LNCAP (cell line): ENCODE results near the gene CHIA.

ENCODE experiments used
- CTCF ChIP-seq: fragments of 450-650 bp; IDR thresholded peaks from 2 replicates; pipeline ENCODE4 v1.5.1; 2017; ENCODE audit warnings: mild to moderate bottlenecking

CHIA gene

GRCh38 chr1:111253876-111254275 lies 36.8 kb upstream of the CHIA start:
- no peak for TF ChIP-seq CTCF

DNA sequence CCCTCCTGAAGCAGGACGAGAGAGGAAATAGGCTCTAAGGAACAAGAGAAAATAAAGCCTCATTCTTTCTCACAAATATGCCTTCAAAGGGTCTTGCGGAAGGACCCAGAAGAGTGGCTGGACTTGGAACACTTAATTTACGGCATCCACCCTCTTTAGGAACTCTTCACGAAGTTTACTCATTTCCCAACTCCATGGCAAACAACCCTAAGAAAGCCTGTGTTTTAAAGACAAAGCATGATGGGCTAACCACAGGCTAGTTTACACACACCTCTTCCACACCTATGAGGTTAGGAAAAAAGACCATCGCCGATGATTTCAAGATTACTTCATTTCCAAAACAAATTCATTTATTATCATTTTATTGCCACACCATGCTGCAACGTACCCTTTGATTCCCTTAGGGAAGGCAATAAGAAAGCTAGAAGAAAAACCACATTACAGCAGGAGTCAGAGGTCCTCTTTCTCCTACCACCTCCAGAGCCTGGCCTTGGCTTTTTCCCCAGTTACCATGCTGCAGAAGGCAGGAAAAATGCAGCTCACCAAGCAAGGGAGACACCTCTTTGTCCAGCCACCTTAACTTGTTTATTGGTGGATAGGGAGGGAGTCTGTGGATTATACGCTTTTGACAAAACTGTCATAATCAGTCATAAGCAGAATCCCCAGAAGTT lies 33.5 kb upstream of the CHIA start:
- TF ChIP-seq CTCF, result no peak

- TF ChIP-seq CTCF, result no peak
Measured at GRCh38 chr1:111267801-111268508, 22.7 kb upstream of the CHIA start.

GRCh38 chr1:111269825-111270406 lies 20.7 kb upstream of the CHIA start:
- no peak for TF ChIP-seq CTCF

GRCh38 chr1:111270771-111271463 lies 19.7 kb upstream of the CHIA start:
- TF ChIP-seq CTCF, result no peak

DNA sequence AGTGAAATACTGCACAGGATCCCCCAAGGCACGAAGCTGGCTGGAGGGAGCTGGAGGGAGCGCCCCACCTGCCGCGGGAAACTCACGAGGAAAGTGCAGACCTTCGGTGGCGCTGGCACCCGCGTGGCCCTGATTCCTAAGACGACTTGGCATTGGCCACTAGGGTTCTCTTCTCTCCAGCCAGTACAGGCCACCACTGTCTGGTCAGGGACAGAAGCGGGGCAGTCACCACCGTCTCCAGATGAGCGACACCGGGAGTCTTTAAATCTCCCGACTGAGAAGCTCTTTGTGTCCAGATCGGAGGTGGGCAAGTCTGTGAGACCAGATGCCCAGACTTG lies 19.2 kb upstream of the CHIA start:
- TF ChIP-seq CTCF, result no peak

DNA sequence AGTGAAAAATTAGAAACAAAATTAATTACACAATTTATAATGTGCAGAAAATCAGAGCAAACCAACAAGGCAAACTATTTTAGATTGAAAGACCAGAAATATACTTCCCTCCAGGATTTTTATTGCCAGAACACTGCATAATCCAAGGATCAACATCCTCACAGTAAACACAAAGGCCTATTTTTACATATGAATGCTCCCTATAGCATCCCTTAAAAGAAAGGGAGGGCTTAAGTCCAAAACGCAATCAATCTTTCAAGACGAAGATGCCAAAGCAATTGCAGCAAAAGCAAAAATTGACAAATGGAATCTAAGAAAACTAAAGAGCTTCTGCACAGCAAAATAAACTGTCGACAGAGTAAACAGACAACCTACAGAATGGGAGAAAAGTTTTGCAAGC lies 18.6 kb upstream of the CHIA start:
- no peak for TF ChIP-seq CTCF
